NCI-H2227 treated with DMSO at 0.1 percent for 48 hours (cell line): ENCODE data around the gene PLXNA3.
"Not testable (repeated sequence)": the region's sequence is repeated elsewhere in the genome, so short reads cannot be mapped to it uniquely, and the experiment has no call there.

Experiments
- DNase-seq: peaks from one replicate; lab custom pipeline; 2025; lab: John Stamatoyannopoulos, UW

The PLXNA3 gene

DNA sequence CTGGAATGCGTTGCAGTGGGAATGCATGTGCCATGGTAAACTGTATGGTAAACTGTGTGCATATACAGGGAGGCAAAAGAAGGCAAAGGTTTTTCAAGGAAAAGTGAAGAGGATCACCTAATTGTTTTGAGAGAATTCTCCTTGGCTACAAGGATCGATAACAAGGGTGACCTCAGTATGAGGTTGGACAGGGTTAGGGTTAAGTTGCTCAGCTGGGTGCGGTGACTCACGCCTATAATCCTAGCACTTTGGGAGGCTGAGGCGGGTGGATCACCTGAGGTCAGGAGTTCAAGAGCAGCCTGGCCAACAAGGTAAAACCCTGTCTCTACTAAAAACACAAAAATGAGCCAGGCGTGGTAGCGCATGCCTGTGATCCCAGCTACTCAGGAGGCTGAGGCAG is 43.3 kb downstream of the PLXNA3 start:
- not testable (repeated sequence) for DNase-seq

- DNase-seq = no peak
Observed at GRCh38 chrX:154502098-154502497, 44.0 kb downstream of the PLXNA3 start.

- DNase-seq = no peak
Observed at GRCh38 chrX:154502989-154503388, 44.9 kb downstream of the PLXNA3 start.

DNA sequence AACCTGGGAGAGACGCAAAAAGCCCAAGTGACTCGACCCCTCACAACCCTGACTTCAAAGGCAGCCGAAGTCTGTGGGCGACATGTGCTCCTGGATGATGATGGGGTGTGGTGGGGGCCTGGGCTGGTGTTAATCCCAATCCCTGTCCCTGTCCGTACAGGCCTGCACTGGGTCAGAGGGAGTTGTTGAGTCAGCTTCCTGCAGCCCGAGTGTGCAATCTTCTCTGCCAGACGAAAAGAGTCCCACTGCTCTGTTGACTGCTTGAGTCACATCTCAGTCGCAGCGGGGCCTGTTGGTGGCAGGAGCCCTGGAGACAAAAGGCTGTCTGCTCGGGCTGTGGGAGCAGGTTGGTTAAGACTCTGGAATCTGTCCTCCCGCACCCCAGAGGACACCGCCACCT is 47.7 kb downstream of the PLXNA3 start:
- no peak for DNase-seq

DNA sequence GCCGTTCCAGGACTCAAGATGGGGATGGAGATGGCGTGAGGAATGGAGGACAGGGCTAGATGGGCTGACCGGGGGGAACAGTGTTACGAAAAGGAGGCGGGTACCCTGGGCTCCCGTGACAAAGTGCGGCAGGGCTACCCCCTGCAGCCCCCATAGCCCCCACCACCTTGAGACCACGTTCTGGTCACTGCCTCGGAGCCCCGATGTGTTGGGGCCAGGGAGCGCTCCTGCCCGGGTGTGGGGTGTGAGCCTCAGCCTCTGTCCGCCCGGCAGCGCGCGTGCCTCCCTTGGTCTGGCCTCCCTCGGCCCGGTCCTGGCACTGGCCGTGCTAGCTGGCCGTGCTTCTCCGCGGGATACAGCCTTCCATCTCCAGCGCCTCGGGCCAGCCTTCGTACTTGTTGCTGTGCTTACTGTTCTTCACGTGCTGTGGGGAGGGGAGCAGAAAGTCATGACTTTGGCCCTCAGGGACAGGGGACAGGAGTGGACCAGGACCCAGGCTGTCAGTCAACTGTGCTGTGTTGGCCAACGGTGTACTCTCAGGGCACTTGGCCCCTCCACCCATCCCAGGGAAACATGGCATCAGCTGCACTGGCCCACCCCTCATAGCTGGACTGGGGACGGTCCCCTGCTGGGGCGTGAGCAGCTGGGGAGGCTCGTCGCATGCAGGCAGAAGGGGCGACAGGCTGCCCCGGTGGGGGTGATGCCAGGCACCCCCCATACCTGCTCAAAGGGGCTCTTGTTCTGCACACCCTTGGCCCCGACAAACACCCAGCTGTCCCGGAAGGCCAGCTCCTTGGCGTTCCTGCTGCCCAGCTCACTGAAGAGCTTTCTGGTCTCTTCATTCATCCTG is 48.6 kb downstream of the PLXNA3 start:
- DNase-seq = no peak

- no peak for DNase-seq
Observed at GRCh38 chrX:154507673-154508383, 49.7 kb downstream of the PLXNA3 start.

GRCh38 chrX:154508384-154508745 is 50.3 kb downstream of the PLXNA3 start:
- DNase-seq = no peak

GRCh38 chrX:154509455-154509854 is 51.4 kb downstream of the PLXNA3 start:
- no peak for DNase-seq

- DNase-seq = no peak
Observed at GRCh38 chrX:154511761-154512160, 53.7 kb downstream of the PLXNA3 start.

- no peak for DNase-seq
Observed at GRCh38 chrX:154512879-154513553, 54.9 kb downstream of the PLXNA3 start.

GRCh38 chrX:154513716-154514115 is 55.6 kb downstream of the PLXNA3 start:
- DNase-seq = no peak

- DNase-seq = no peak
Observed at GRCh38 chrX:154515090-154515965, 57.2 kb downstream of the PLXNA3 start.

- peak; percentile 88 for DNase-seq
Observed at GRCh38 chrX:154515966-154516655, 58.0 kb downstream of the PLXNA3 start, which contains the start of gene FAM3A. Gene FAM3A, minus strand, starts transcription at chrX:154516232. Its CDS starts 460 bp downstream, at chrX:154515772.

- DNase-seq = no peak
Observed at GRCh38 chrX:154516656-154517100, 58.6 kb downstream of the PLXNA3 start.

- DNase-seq = no peak
Observed at GRCh38 chrX:154517101-154517781, 59.2 kb downstream of the PLXNA3 start.

DNA sequence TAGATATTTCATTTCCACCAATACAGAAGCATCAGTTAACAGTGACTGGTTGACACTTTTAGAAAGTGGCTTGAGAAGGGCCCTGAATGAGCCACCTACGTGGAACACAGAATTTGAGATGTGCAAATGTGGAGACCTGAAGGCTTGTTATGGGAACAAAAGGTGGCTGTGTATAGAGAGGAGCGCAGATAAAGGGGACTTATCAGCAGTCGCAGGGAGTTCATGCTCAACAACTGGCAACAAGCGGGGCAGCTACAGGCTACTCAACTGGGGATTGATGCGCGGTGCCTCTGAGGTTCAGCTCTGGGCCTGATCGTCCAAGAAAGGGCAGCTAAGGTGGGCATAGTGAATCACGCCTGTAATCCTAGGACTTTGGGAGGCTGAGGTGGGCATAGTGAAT is 61.3 kb downstream of the PLXNA3 start:
- DNase-seq = no peak

DNA sequence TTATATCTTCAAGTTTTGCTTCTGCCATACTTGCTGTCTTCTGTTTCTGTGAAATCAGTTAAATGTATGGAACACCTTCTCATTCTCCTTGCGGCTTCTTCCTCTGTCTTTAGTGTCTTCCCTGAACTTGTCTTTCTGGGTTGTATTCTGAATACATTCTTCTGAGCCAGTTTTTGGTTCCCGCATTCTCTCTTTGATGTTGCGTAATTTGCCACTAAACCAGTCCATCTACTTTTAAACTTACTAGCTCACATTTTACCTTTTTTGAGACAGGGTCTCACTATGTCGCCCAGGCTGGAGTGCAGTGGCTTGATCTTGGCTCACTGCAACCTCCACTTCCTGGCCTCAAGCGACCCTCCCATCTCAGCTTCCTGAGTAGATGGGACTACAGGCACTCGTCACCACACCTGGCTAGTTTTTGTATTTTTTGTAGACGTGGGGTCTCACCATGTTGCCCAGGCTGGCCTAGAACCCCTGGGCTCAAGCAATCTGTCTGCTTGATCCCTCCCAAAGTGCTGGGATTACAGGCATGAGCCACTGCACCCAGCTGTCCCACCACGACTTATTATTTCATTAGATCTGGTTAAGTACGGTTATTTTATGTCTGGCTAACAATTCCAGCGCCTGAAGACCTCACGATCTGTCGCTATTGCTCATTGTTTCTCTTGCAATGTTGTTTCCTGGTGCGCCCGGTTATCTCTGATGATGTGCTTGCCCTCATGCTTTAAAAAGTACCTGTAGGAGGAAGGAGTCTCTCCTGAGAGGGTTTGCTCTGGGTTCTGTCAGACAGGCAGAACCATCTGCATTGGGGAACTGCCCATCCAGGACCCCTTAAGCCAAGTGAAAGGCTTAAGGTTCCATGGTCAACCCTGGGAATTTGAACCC is 67.8 kb downstream of the PLXNA3 start:
- no peak for DNase-seq

- DNase-seq = peak; percentile 79
Observed at GRCh38 chrX:154526901-154527675, 69.0 kb downstream of the PLXNA3 start.
